HepG2 (cell line): ENCODE data around the gene FAM32A. TPM values are rescaled to one million over a fixed set of nuclear protein-coding genes. Genes with fewer than 3 reads are reported as not detected.

Experiments used
- EHMT2 ChIP-seq: fragments of 200-600 bp; sonication (generic); IDR thresholded peaks from 2 replicates; pipeline ENCODE4 v1.7.0; 2017; ENCODE audit warnings: antibody characterized with exemption, low read depth, low read length, borderline replicate concordance
- ELF3 ChIP-seq: IDR thresholded peaks from 2 replicates; pipeline ENCODE4 v1.6.1; 2016; ENCODE audit warnings: missing genetic modification reagents, missing compliant biosample characterization
- EP300 ChIP-seq, 3 experiments: sonication (generic) in 1 of 3; formaldehyde crosslinking in 1 of 3; IDR thresholded peaks; 2 replicates each; pipeline versions ENCODE4 v1.5.1 to v1.6.1; 2011 to 2020; ENCODE audit warnings: low read depth in 2 of 3, low read length in 2 of 3, borderline replicate concordance in 1 of 3, improper control_type of control experiment in 1 of 3, mild to moderate bottlenecking in 1 of 3, missing genetic modification reagents in 1 of 3, moderate library complexity in 1 of 3
- ESRRA ChIP-seq: sonication (generic); formaldehyde crosslinking; IDR thresholded peaks from 2 replicates; pipeline ENCODE4 v1.5.1; 2020; ENCODE audit warnings: mild to moderate bottlenecking, low read depth, missing genetic modification reagents
- FIP1L1 ChIP-seq: fragments of 200-400 bp; formaldehyde crosslinking; IDR thresholded peaks from 2 replicates; pipeline ENCODE4 v1.6.1; 2018; ENCODE audit warnings: low read depth, mild to moderate bottlenecking, low read length, moderate library complexity, borderline replicate concordance; ENCODE audit not compliant: insufficient read depth
- FOXJ3 ChIP-seq: sonication (generic); formaldehyde crosslinking; IDR thresholded peaks from 2 replicates; pipeline ENCODE4 v1.4.0; 2020; ENCODE audit warnings: missing genetic modification reagents, mild to moderate bottlenecking, borderline replicate concordance
- GABPA ChIP-seq, 2 experiments: IDR thresholded peaks; 2 replicates each; pipeline ENCODE4 v1.6.1; 2011 to 2016; ENCODE audit warnings: low read depth in 2 of 2, low read length in 1 of 2, missing biosample characterization in 1 of 2, missing genetic modification characterization in 1 of 2
- HDAC2 ChIP-seq: sonication (generic); formaldehyde crosslinking; IDR thresholded peaks from 2 replicates; pipeline ENCODE4 v1.4.0; 2020; ENCODE audit warnings: missing genetic modification reagents
- SP140L ChIP-seq: sonication (generic); formaldehyde crosslinking; IDR thresholded peaks from 2 replicates; pipeline ENCODE4 v1.4.0; 2020; ENCODE audit warnings: missing genetic modification reagents, borderline replicate concordance
- TOPORS ChIP-seq: sonication (generic); formaldehyde crosslinking; IDR thresholded peaks from 2 replicates; pipeline ENCODE4 v1.8.0; 2023; ENCODE audit warnings: mild to moderate bottlenecking, missing genetic modification reagents
- ZBTB2 ChIP-seq: sonication (generic); formaldehyde crosslinking; IDR thresholded peaks from 2 replicates; pipeline ENCODE4 v1.8.0; 2022; ENCODE audit warnings: low read depth, missing genetic modification reagents
- ZNF12 ChIP-seq: sonication (generic); formaldehyde crosslinking; IDR thresholded peaks from 2 replicates; pipeline ENCODE4 v1.5.0; 2020; ENCODE audit warnings: missing genetic modification reagents
- ZNF567 ChIP-seq: sonication (generic); formaldehyde crosslinking; IDR thresholded peaks from 2 replicates; pipeline ENCODE4 v1.8.1; 2023; ENCODE audit warnings: mild to moderate bottlenecking, missing genetic modification reagents, borderline replicate concordance
- ZNF691 ChIP-seq: sonication (generic); formaldehyde crosslinking; IDR thresholded peaks from 2 replicates; pipeline ENCODE4 v1.4.0; 2020; ENCODE audit warnings: missing genetic modification reagents, low read depth, mild to moderate bottlenecking, borderline replicate concordance
- ZNF737 ChIP-seq: sonication (generic); formaldehyde crosslinking; IDR thresholded peaks from 2 replicates; pipeline ENCODE4 v1.5.0; 2020; ENCODE audit warnings: missing genetic modification reagents, mild to moderate bottlenecking, borderline replicate concordance
- ZNF780A ChIP-seq: sonication (generic); formaldehyde crosslinking; IDR thresholded peaks from 2 replicates; pipeline ENCODE4 v1.8.0; 2022; ENCODE audit warnings: mild to moderate bottlenecking, missing genetic modification reagents, moderate library complexity
- polyA plus RNA-seq, 8 experiments: library from polyadenylated mRNA; depleted of rRNA in 3 of 8; stranded (reverse) in 7 of 8; unstranded in 1 of 8; fragments of >200 nt; fragmentation: Illumina TruSeq in 4 of 8; extraction: Trizol in 4 of 8; gene quantifications; 2 replicates each; pipeline versions ENCODE4 v1.2.1 to v1.2.3, GENCODE V29; 2011 to 2016; ENCODE audit warnings: low read depth in 4 of 8, missing spikeins in 1 of 8, mixed read lengths in 1 of 8; ENCODE audit not compliant: insufficient read depth in 1 of 8
- total RNA-seq, 5 experiments: library from RNA; depleted of rRNA; stranded (reverse); fragments of >200 nt; fragmentation: Illumina TruSeq; extraction: Trizol; gene quantifications; 2 replicates each; pipeline ENCODE4 v1.2.3, GENCODE V29; 2016; ENCODE audit warnings: low read depth in 1 of 5
- TF ChIP-seq, protein P1 (sequence below): sonication (generic); formaldehyde crosslinking; IDR thresholded peaks from 2 replicates; pipeline ENCODE4 v1.4.0; 2020; ENCODE audit warnings: missing genetic modification reagents, borderline replicate concordance
- TF ChIP-seq, protein P2 (sequence below): IDR thresholded peaks from 2 replicates; pipeline ENCODE4 v1.6.1; 2016; ENCODE audit warnings: low read depth, control low read depth
- TF ChIP-seq, protein P3 (sequence below): sonication (generic); formaldehyde crosslinking; IDR thresholded peaks from 2 replicates; pipeline ENCODE4 v1.5.0; 2020; ENCODE audit warnings: mild to moderate bottlenecking, low read depth, missing genetic modification reagents, borderline replicate concordance

FAM32A gene
- total and polyA plus RNA-seq, 2 of the 13 experiments (the other 11 are each of a cell fraction or from before 2014, with no cell fraction given): 85.8 to 86.2 TPM

DNA sequence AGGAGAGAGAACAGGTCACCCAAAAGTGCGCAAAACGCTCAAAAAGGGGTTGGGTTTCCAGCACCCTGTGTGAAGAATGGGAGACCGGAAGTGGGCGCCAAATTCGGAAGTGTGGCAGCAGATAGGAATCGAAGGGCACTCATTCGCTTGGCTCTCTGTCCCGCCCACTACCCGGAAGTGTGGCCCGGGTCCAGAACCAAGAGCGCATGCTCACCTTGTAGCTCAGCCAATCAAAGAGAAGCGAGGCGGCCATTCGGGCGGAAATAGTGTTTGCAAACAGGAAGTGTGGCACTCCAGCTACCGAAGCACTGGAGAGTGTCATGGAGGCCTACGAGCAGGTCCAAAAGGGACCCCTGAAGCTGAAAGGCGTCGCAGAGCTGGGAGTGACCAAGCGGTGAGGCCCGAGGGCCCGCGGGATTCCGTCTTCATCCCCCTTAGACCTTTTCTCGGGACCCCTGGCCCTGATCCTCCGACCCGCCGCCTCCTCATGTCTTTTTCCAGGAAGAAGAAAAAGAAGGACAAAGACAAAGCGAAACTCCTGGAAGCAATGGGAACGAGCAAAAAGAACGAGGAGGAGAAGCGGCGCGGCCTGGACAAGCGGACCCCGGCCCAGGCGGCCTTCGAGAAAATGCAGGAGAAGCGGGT, at the start of gene FAM32A (continued):
- TF ChIP-seq ZBTB2 (CRISPR knock-in tag) (no peak), SP140L (CRISPR knock-in tag) (no peak), GABPA (IDR thresholded peaks at IDR 0.05; ENCODE audit: low read depth, low read length) (peak; percentile 92), GABPA (CRISPR knock-in tag; IDR thresholded peaks at IDR 0.05; ENCODE audit: low read depth) (peak; percentile 97), ESRRA (CRISPR knock-in tag) (no peak), EHMT2 (no peak), ELF3 (peak; percentile 59; the same call in 1 of the 2 replicates), TOPORS (CRISPR knock-in tag) (no peak), ZNF780A (CRISPR knock-in tag) (no peak), ZNF737 (no peak), HDAC2 (CRISPR knock-in tag) (peak; percentile 25; the same call in 1 of the 2 replicates), ZNF12 (no peak), FOXJ3 (CRISPR knock-in tag) (peak; percentile 58; the same call in 1 of the 2 replicates), ZNF567 (CRISPR knock-in tag) (no peak), FIP1L1 (no peak), ZNF691 (CRISPR knock-in tag) (no peak; the same call in 1 of the 2 replicates), EP300 (IDR thresholded peaks at IDR 0.05; ENCODE audit: low read depth in 2 of 2, low read length in 2 of 2) (no peak), EP300 (CRISPR knock-in tag; IDR thresholded peaks at IDR 0.05; ENCODE audit: borderline replicate concordance) (no peak)
- TF ChIP-seq, protein P1, sequence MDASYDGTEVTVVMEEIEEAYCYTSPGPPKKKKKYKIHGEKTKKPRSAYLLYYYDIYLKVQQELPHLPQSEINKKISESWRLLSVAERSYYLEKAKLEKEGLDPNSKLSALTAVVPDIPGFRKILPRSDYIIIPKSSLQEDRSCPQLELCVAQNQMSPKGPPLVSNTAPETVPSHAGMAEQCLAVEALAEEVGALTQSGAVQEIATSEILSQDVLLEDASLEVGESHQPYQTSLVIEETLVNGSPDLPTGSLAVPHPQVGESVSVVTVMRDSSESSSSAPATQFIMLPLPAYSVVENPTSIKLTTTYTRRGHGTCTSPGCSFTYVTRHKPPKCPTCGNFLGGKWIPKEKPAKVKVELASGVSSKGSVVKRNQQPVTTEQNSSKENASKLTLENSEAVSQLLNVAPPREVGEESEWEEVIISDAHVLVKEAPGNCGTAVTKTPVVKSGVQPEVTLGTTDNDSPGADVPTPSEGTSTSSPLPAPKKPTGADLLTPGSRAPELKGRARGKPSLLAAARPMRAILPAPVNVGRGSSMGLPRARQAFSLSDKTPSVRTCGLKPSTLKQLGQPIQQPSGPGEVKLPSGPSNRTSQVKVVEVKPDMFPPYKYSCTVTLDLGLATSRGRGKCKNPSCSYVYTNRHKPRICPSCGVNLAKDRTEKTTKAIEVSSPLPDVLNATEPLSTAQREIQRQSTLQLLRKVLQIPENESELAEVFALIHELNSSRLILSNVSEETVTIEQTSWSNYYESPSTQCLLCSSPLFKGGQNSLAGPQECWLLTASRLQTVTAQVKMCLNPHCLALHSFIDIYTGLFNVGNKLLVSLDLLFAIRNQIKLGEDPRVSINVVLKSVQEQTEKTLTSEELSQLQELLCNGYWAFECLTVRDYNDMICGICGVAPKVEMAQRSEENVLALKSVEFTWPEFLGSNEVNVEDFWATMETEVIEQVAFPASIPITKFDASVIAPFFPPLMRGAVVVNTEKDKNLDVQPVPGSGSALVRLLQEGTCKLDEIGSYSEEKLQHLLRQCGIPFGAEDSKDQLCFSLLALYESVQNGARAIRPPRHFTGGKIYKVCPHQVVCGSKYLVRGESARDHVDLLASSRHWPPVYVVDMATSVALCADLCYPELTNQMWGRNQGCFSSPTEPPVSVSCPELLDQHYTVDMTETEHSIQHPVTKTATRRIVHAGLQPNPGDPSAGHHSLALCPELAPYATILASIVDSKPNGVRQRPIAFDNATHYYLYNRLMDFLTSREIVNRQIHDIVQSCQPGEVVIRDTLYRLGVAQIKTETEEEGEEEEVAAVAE: no peak
- TF ChIP-seq, protein P2, sequence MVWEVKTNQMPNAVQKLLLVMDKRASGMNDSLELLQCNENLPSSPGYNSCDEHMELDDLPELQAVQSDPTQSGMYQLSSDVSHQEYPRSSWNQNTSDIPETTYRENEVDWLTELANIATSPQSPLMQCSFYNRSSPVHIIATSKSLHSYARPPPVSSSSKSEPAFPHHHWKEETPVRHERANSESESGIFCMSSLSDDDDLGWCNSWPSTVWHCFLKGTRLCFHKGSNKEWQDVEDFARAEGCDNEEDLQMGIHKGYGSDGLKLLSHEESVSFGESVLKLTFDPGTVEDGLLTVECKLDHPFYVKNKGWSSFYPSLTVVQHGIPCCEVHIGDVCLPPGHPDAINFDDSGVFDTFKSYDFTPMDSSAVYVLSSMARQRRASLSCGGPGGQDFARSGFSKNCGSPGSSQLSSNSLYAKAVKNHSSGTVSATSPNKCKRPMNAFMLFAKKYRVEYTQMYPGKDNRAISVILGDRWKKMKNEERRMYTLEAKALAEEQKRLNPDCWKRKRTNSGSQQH: peak; percentile 68; the same call in 1 of the 2 replicates
- TF ChIP-seq, protein P3, sequence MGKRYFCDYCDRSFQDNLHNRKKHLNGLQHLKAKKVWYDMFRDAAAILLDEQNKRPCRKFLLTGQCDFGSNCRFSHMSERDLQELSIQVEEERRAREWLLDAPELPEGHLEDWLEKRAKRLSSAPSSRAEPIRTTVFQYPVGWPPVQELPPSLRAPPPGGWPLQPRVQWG: no peak
